Colon (tissue), 2 donors: ENCODE results near the gene NEDD1.

Experiments
- FAIRE-seq: peaks from 2 replicates; lab custom pipeline; 2012; peaks lifted over from hg19 to GRCh38; lab: Jason Lieb, UNC
- donor health status: control.
- donor health status: control.

NEDD1 gene

GRCh38 chr12:96902076-96902475 lies 5.0 kb upstream of the NEDD1 start:
- FAIRE-seq, result no peak

GRCh38 chr12:96906498-96906848 lies 584 bp upstream of the NEDD1 start:
- FAIRE-seq, result no peak

GRCh38 chr12:96907671-96908422 lies 790 bp downstream of the NEDD1 start:
- FAIRE-seq, result no peak

- FAIRE-seq, result no peak
Measured at GRCh38 chr12:96908423-96908675, 1.3 kb downstream of the NEDD1 start.

- FAIRE-seq, result no peak
Measured at GRCh38 chr12:96912261-96912660, 5.2 kb downstream of the NEDD1 start.

GRCh38 chr12:96912943-96913342 lies 5.9 kb downstream of the NEDD1 start:
- no peak for FAIRE-seq

- no peak for FAIRE-seq
Measured at GRCh38 chr12:96919510-96920210, 12.6 kb downstream of the NEDD1 start.

- FAIRE-seq, result no peak
Measured at GRCh38 chr12:96948782-96949181, 41.7 kb downstream of the NEDD1 start.

- FAIRE-seq, result no peak
Measured at GRCh38 chr12:96979532-96979931, 72.5 kb downstream of the NEDD1 start.

- FAIRE-seq, result no peak
Measured at GRCh38 chr12:96980991-96981414, 73.9 kb downstream of the NEDD1 start.

- FAIRE-seq, result no peak
Measured at GRCh38 chr12:96981911-96982310, 74.9 kb downstream of the NEDD1 start.

- no peak for FAIRE-seq
Measured at GRCh38 chr12:96982671-96983070, 75.6 kb downstream of the NEDD1 start.

- no peak for FAIRE-seq
Measured at GRCh38 chr12:96985515-96986362, 78.7 kb downstream of the NEDD1 start.

GRCh38 chr12:96986883-96987523 lies 79.9 kb downstream of the NEDD1 start:
- FAIRE-seq, result no peak

- FAIRE-seq, result no peak
Measured at GRCh38 chr12:96988919-96989318, 81.9 kb downstream of the NEDD1 start.

- FAIRE-seq, result no peak
Measured at GRCh38 chr12:96989916-96990315, 82.9 kb downstream of the NEDD1 start.

GRCh38 chr12:96994900-96995299 lies 87.8 kb downstream of the NEDD1 start:
- no peak for FAIRE-seq

- FAIRE-seq, result no peak
Measured at GRCh38 chr12:96995861-96996260, 88.8 kb downstream of the NEDD1 start.

- no peak for FAIRE-seq
Measured at GRCh38 chr12:96997797-96998484, 90.9 kb downstream of the NEDD1 start.

- FAIRE-seq, result no peak
Measured at GRCh38 chr12:97003276-97003675, 96.2 kb downstream of the NEDD1 start.
